ENCODE data around the gene GPRC5C. TPM values are rescaled to one million over a fixed set of nuclear protein-coding genes. Genes with fewer than 3 reads are reported as not detected.
"Not testable (repeated sequence)": the region's sequence is repeated elsewhere in the genome, so short reads cannot be mapped to it uniquely, and the experiment has no call there.

Gene GPRC5C
- total and polyA plus RNA-seq, 7 donors = 6.1 to 78.1 (median 16.9) TPM

GRCh38 chr17:74484066-74484465, 52.2 kb downstream of the GPRC5C start:
- H3K4me1 ChIP-seq = no peaks in the 10 kb centered on the region
- H3K4me3 ChIP-seq = no peak overlapping the region
- TF ChIP-seq CTCF (IDR thresholded peaks at IDR 0.05) (no peak), POLR2AphosphoS5 (IDR thresholded peaks at IDR 0.05) (no peak), POLR2A (IDR thresholded peaks at IDR 0.05) (no peak), EP300 (IDR thresholded peaks at IDR 0.05) (no peak)
- intact Hi-C loops (cut with DNase I) = no loop called here
- H3K27me3 ChIP-seq = peaks cover 0 to 16% (median 3%) of the 10 kb centered on the region in 3 donors
- H3K36me3 ChIP-seq = no peaks in the 10 kb centered on the region
- 73 to 78% methylated on average over 9 of the region's 9 CpGs for WGBS, 2 donors
- no peak overlapping the region for H3K27ac ChIP-seq
- no peaks in the 10 kb centered on the region for H3K9me3 ChIP-seq
- no peak for DNase-seq

GRCh38 chr17:74485022-74485743, 53.3 kb downstream of the GPRC5C start:
- no peak for DNase-seq
- Histone ChIP-seq H3K36me3 (no peaks in the 10 kb centered on the region), H3K4me3 (no peak overlapping the region), H3K4me1 (no peaks in the 10 kb centered on the region), H3K9me3 (no peaks in the 10 kb centered on the region), H3K27me3 (peaks cover 0 to 16% (median 3%) of the 10 kb centered on the region in 3 donors), H3K27ac (no peak overlapping the region)
- TF ChIP-seq POLR2A (IDR thresholded peaks at IDR 0.05) (no peak), CTCF (IDR thresholded peaks at IDR 0.05) (no peak), POLR2AphosphoS5 (IDR thresholded peaks at IDR 0.05) (no peak), EP300 (IDR thresholded peaks at IDR 0.05) (no peak)
- 51 to 71% methylated on average over 9 of the region's 9 CpGs for WGBS, 2 donors
- intact Hi-C loops (cut with DNase I) = no loop called here

- TF ChIP-seq EP300 (IDR thresholded peaks at IDR 0.05) = no peak
- no peak for TF ChIP-seq POLR2AphosphoS5 (IDR thresholded peaks at IDR 0.05)
- TF ChIP-seq CTCF (IDR thresholded peaks at IDR 0.05) = no peak
- no peak for TF ChIP-seq POLR2A (IDR thresholded peaks at IDR 0.05)
- no peak overlapping the region for H3K27ac ChIP-seq
- H3K4me3 ChIP-seq = no peak overlapping the region
- no peaks in the 10 kb centered on the region for H3K36me3 ChIP-seq
- WGBS, 2 donors = 41 to 74% methylated on average over 5 of the region's 5 CpGs
- H3K27me3 ChIP-seq = peaks cover 0 to 16% (median 3%) of the 10 kb centered on the region in 3 donors
- no peaks in the 10 kb centered on the region for H3K9me3 ChIP-seq
- intact Hi-C loops (cut with DNase I) = no loop called here
- no peaks in the 10 kb centered on the region for H3K4me1 ChIP-seq
- no peak for DNase-seq
Observed at GRCh38 chr17:74485841-74486240, 54.0 kb downstream of the GPRC5C start.

- 93 to 96% methylated on average over 4 of the region's 4 CpGs for WGBS, 2 donors
Observed at GRCh38 chr17:74488276-74488675, 56.4 kb downstream of the GPRC5C start.

GRCh38 chr17:74490716-74491115, 58.8 kb downstream of the GPRC5C start:
- no peaks in the 10 kb centered on the region for H3K4me1 ChIP-seq
- TF ChIP-seq EP300 (IDR thresholded peaks at IDR 0.05) = no peak
- TF ChIP-seq POLR2A (IDR thresholded peaks at IDR 0.05) = no peak
- TF ChIP-seq POLR2AphosphoS5 (IDR thresholded peaks at IDR 0.05) = no peak
- no peak for TF ChIP-seq CTCF (IDR thresholded peaks at IDR 0.05)
- H3K36me3 ChIP-seq = no peaks in the 10 kb centered on the region
- intact Hi-C loops (cut with DNase I) = no loop called here
- no peak for DNase-seq
- H3K9me3 ChIP-seq = no peaks in the 10 kb centered on the region
- no peak overlapping the region for H3K4me3 ChIP-seq
- 82 to 85% methylated on average over 9 of the region's 9 CpGs for WGBS, 2 donors
- H3K27ac ChIP-seq = no peak overlapping the region
- no peaks in the 10 kb centered on the region for H3K27me3 ChIP-seq

More at GRCh38 chr17:74488276-74488675, 56.4 kb downstream of the GPRC5C start:
- H3K36me3 ChIP-seq; H3K4me1 ChIP-seq; DNase-seq; H3K27ac ChIP-seq; H3K4me3 ChIP-seq; H3K9me3 ChIP-seq; intact Hi-C loops (cut with DNase I): not testable (repeated sequence)
- peaks cover 0 to 11% (median 3%) of the 10 kb centered on the region in 3 donors for H3K27me3 ChIP-seq
